Measurements from ENCODE around the gene RAB14. TPM values are rescaled to one million over a fixed set of nuclear protein-coding genes. Genes with fewer than 3 reads are reported as not detected.
"Not testable (repeated sequence)": the region's sequence is repeated elsewhere in the genome, so short reads cannot be mapped to it uniquely, and the experiment has no call there.

Gene RAB14
- total and polyA plus RNA-seq, 5 experiments from 2014 or later, result 34.6 to 62.3 (median 37.2) TPM

DNA sequence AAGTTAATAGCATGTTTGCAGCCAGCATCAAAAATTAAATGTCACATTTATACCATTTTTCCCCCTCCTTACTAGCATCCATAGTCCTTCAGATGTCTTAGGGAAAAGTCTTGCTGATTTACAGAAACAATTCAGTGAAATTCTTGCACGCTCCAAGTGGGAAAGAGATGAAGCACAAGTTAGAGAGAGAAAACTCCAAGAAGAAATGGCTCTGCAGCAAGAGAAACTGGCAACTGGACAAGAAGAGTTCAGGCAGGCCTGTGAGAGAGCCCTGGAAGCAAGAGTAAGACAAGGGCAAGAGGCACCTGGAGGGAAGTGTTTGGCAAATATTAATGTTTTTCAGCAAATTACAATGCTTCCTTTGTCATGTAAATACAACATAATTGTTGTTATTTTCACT, 60.4 kb downstream of the RAB14 start:
- POLR2A ChIA-PET, result interaction anchor here (2.5 kb wide), 1 partner anchor 20 kb away, joined by 10 read pairs; no protein-coding TSS in a partner anchor
- no peaks in the 10 kb centered on the region for H3K27me3 Mint-ChIP-seq
- H3K4me1 Mint-ChIP-seq, result peaks cover 11 to 22% (median 15%) of the 10 kb centered on the region in 4 donors
- peak overlapping the region in 6 of 10 donors; percentile 16 to 67 (median 46) for H3K27ac Mint-ChIP-seq
- DNase-seq (no peak), ATAC-seq (no peak)
- H3K4me3 Mint-ChIP-seq, result no peak overlapping the region
- H3K9me3 Mint-ChIP-seq, result no peaks in the 10 kb centered on the region
- peaks cover 21 to 96% (median 62%) of the 10 kb centered on the region in 3 donors for H3K36me3 Mint-ChIP-seq

DNA sequence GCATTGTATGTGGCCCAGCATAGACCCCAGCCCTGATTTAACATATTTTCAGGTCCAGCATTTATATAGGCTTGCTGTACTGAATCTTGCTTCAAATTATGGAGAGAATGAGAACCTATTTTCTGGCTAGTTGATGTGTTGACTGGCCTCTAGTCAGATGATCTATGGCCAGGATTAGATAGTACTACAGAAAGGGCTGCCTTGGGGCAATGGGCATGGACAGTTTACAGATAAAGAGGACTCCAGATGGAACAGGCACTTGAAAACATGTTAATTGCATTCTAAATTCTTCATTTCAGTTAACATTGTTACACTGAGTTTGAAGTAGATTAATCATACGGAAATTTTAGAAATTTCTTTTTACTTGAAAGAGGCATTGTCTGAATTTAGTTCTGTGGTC, 61.5 kb downstream of the RAB14 start:
- H3K9me3 Mint-ChIP-seq, result no peaks in the 10 kb centered on the region
- no peaks in the 10 kb centered on the region for H3K27me3 Mint-ChIP-seq

DNA sequence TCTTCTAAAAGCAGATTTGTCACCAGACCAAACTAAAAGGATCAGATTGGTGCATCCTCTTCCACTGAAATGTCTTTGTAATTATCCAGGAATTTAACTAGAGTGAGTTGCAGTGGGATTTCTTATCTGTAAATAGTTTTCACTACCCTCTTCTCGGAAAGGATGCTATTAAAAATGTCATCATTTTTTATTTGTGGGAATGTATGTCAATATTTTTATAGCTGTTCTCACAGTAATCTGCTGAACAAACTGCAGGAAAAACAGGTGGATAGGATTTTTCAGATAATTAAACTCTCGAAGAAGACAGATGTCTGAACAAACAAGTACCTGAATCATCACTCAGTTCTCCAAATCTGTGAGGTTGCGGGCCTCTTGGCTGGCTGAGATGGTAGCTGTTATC, 62.7 kb downstream of the RAB14 start:
- Mint-ChIP-seq H3K27ac (peak overlapping the region in 1 of 10 donors; percentile 57), H3K4me1 (peaks cover 8 to 35% (median 29%) of the 10 kb centered on the region in 4 donors)
- POLR2A ChIA-PET, result interaction anchor here (1.3 kb wide), 1 partner anchor 18 kb away, joined by 3 read pairs; no protein-coding TSS in a partner anchor

More for the DNA sequence above, 61.5 kb downstream of the RAB14 start:
- DNase-seq (no peak), ATAC-seq (no peak)
- POLR2A ChIA-PET, result interaction anchor here (1.3 kb wide), 1 partner anchor 20 kb away, joined by 3 read pairs; no protein-coding TSS in a partner anchor
- no peak overlapping the region for H3K4me3 Mint-ChIP-seq
- peaks cover 21 to 95% (median 63%) of the 10 kb centered on the region in 3 donors for H3K36me3 Mint-ChIP-seq
- peaks cover 11 to 27% (median 19%) of the 10 kb centered on the region in 4 donors for H3K4me1 Mint-ChIP-seq
- peak overlapping the region in 5 of 10 donors; percentile 16 to 84 (median 57) for H3K27ac Mint-ChIP-seq

DNA sequence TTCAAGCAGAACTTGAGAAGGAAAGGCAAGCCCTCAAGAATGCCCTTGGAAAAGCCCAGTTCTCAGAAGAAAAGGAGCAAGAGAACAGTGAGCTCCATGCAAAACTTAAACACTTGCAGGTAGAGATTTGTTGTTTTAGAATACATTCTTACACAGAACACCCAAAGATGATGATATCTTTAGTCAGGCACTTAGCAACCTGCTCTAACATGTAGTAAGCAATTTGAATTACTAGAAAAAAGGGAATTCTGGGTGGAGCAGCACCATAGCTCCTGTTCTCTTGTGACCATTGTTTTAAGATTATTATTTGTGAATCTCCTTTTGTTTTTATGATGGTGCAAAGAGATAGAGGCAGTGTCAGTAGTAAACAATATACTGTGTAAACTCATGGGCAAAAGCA, 63.1 kb downstream of the RAB14 start:
- H3K4me1 Mint-ChIP-seq, result peaks cover 8 to 35% (median 31%) of the 10 kb centered on the region in 4 donors
- ATAC-seq (no peak), DNase-seq (no peak)
- POLR2A ChIA-PET, result no interaction called here
- H3K27me3 Mint-ChIP-seq, result no peaks in the 10 kb centered on the region
- peaks cover 10 to 89% (median 58%) of the 10 kb centered on the region in 3 donors for H3K36me3 Mint-ChIP-seq
- H3K4me3 Mint-ChIP-seq, result no peak overlapping the region
- H3K27ac Mint-ChIP-seq, result peak overlapping the region in 5 of 10 donors; percentile 17 to 71 (median 60)
- no peaks in the 10 kb centered on the region for H3K9me3 Mint-ChIP-seq

More for the DNA sequence above, 62.7 kb downstream of the RAB14 start:
- no peak for ATAC-seq
- no peak for DNase-seq
- Mint-ChIP-seq H3K27me3 (no peaks in the 10 kb centered on the region), H3K4me3 (no peak overlapping the region), H3K36me3 (peaks cover 11 to 93% (median 57%) of the 10 kb centered on the region in 3 donors), H3K9me3 (no peaks in the 10 kb centered on the region)

DNA sequence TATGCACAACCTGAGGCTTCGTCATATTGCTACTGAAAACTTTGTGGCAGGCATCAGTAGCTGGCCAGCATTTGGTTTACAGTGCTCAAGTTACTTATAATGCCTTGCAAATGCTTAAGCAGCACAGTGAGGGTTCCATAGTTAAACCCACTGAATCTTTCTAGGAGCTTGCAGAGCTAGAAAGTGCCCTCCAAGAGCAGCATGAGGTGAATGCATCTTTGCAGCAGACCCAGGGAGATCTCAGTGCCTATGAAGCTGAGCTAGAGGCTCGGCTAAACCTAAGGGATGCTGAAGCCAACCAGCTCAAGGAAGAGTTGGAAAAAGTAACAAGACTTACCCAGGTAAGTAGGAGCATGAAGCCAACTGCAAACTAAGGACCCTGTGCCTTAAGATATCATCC, 66.0 kb downstream of the RAB14 start:
- Mint-ChIP-seq H3K36me3 (peaks cover 13 to 82% (median 56%) of the 10 kb centered on the region in 3 donors), H3K27ac (peak overlapping the region in 6 of 10 donors; percentile 41 to 91 (median 52)), H3K4me1 (peaks cover 23 to 57% (median 54%) of the 10 kb centered on the region in 4 donors), H3K4me3 (peak overlapping the region in 1 of 10 donors; percentile 14), H3K27me3 (no peaks in the 10 kb centered on the region), H3K9me3 (peaks cover 0 to 25% (median 19%) of the 10 kb centered on the region in 9 donors)
- DNase-seq (no peak), ATAC-seq (no peak)
- POLR2A ChIA-PET, result interaction anchor here (0.8 to 2.7 kb wide), 4 partner anchors 11 to 33 kb away, joined by 4 to 16 read pairs (median 6); no protein-coding TSS in a partner anchor

DNA sequence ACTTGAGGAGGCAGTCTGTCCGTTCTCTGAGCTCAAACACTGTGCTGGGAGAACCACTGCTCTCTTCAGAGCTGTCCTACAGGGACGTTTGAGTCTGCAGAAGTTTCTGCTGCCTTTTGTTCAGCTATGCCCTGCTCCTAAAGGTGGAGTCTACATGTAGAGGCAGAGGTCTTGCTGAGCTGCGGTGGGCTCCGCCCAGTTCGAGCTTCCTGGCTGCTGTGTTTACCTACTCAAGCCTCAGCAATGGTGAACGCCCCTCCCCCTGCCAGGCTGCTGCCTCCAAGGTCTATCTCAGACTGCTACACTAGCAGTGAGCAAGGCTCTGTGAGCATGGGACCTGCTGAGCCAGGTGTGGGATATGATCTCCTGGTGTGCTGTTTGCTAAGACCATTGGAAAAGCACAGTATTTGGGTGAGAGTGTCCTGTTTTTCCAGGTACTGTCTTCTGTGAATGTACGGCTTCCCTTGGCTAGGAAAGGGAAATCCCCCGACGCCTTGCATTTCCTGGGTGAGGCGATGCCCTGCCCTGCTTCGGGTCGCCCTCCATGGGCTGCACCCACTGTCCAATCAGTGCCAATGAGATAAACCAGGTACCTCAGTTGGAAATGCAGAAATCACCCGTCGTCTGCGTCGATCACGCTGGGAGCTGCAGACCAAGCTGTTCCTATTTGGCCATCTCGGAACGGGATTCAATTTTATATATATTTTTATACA, 68.4 kb downstream of the RAB14 start:
- no peaks in the 10 kb centered on the region for H3K27me3 Mint-ChIP-seq
- H3K36me3 Mint-ChIP-seq, result peaks cover 25 to 82% (median 61%) of the 10 kb centered on the region in 3 donors
- ATAC-seq, result peak; percentile 99 to 100
- H3K27ac Mint-ChIP-seq, result peak overlapping the region; percentile 78 to 97 (median 92)
- H3K9me3 Mint-ChIP-seq, result peaks cover 4 to 44% (median 26%) of the 10 kb centered on the region in 9 donors
- peaks cover 37 to 80% (median 76%) of the 10 kb centered on the region in 4 donors for H3K4me1 Mint-ChIP-seq
- peak overlapping the region; percentile 31 to 80 (median 74) for H3K4me3 Mint-ChIP-seq
- peak; percentile 35 to 91 (median 74) for DNase-seq
- POLR2A ChIA-PET, result interaction anchor here (1.0 to 5.0 kb wide), 7 partner anchors 11 to 340 kb away, joined by 3 to 90 read pairs (median 4); partner anchors contain the start of genes FBXW2 and RAB14

DNA sequence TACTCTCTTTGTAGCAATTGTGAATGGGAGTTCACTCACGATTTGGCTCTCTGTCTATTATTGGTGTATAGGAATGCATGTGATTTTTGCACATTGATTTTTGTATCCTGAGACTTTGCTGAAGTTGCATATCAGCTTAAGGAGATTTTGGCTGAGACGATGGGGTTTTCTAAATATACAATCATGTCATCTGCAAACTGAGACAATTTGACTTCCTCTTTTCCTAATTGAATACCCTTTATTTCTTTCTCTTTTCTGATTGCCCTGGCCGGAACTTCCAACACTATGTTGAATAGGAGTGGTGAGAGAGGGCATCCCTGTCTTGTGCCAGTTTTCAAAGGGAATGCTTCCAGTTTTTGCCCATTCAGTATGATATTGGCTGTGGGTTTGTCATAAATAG, 72.3 kb downstream of the RAB14 start:
- not testable (repeated sequence) for DNase-seq, H3K27me3 Mint-ChIP-seq, ATAC-seq
- H3K9me3 Mint-ChIP-seq, result peaks cover 4 to 44% (median 26%) of the 10 kb centered on the region in 9 donors
- H3K4me1 Mint-ChIP-seq, result peaks cover 45 to 84% (median 74%) of the 10 kb centered on the region in 4 donors
- H3K36me3 Mint-ChIP-seq, result peaks cover 34 to 81% (median 67%) of the 10 kb centered on the region in 3 donors
- POLR2A ChIA-PET, result interaction anchor here (5.0 kb wide), 1 partner anchor 7 kb away, joined by 90 read pairs; no protein-coding TSS in a partner anchor
- H3K27ac Mint-ChIP-seq, result peak overlapping the region in 9 of 10 donors; percentile 19 to 91 (median 75)
- peak overlapping the region in 9 of 10 donors; percentile 16 to 61 (median 53) for H3K4me3 Mint-ChIP-seq

Other genes starting within 250 kb of the RAB14 start
- gene C5, start 151.6 kb downstream of the RAB14 start, total RNA-seq, result 1 to 10 TPM; 1.0 to 1.1 TPM
- under 1 TPM in 2 of 3 donors, not detected in 1; 0.32 to 0.71 TPM for gene C5, start 151.6 kb downstream of the RAB14 start, polyA plus RNA-seq
- 100 to 1,000 TPM; 112 to 115 TPM for gene CNTRL, start 126.9 kb downstream of the RAB14 start, total RNA-seq
- gene CNTRL, start 126.9 kb downstream of the RAB14 start, polyA plus RNA-seq, result 10 to 100 TPM in 2 of 3 donors, 1 to 10 TPM in 1; 6.5 to 20.6 (median 11.3) TPM
- 1 to 10 TPM; 7.0 to 7.9 TPM for gene GSN, start 66.3 kb upstream of the RAB14 start, total RNA-seq
- gene GSN, start 66.3 kb upstream of the RAB14 start, polyA plus RNA-seq, result 1 to 10 TPM; 2.0 to 3.3 (median 3.0) TPM
- 10 to 100 TPM; 16.0 to 17.9 TPM for gene STOM, start 168.4 kb upstream of the RAB14 start, total RNA-seq
- 100 to 1,000 TPM in 1 of 3 donors, 10 to 100 TPM in 2; 18.7 to 193 (median 19.5) TPM for gene STOM, start 168.4 kb upstream of the RAB14 start, polyA plus RNA-seq